GM21360 (cell line): ENCODE data around the gene SYNJ2BP.
"Not testable (repeated sequence)": the region's sequence is repeated elsewhere in the genome, so short reads cannot be mapped to it uniquely, and the experiment has no call there.

Experiments
- ATAC-seq: cut with Tn5 transposase; IDR thresholded peaks from one replicate; pipeline ENCODE4 v1.9.1; 2021; ENCODE audit warnings: mild to moderate bottlenecking, moderate library complexity; ENCODE audit not compliant: unreplicated experiment

Gene SYNJ2BP

GRCh38 chr14:70416725-70417349 is at the start of gene SYNJ2BP:
TSS of gene SYNJ2BP (minus strand) at chr14:70417090. CDS start at chr14:70416963, 127 bp downstream.
- no peak for ATAC-seq

DNA sequence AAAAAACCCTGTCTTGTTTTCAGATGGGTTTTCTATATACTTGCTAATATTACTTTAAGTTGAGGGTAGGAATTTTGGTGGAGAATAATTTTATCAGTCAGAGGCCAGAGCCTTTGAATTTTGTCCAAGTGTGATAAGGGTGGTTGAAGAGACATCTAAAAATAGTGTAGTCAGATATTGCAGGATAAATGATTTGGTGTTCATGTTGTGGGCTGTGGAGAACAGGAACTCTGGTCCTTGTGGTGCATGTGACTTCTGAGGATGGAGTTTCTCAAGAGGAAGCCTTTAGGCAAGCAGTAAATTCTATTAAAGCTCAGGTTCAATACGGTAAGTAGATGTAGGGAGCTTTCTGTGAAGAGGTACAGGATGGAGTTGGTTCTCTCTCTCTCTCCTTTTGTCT is 37.8 kb upstream of the SYNJ2BP start:
- ATAC-seq: no peak

DNA sequence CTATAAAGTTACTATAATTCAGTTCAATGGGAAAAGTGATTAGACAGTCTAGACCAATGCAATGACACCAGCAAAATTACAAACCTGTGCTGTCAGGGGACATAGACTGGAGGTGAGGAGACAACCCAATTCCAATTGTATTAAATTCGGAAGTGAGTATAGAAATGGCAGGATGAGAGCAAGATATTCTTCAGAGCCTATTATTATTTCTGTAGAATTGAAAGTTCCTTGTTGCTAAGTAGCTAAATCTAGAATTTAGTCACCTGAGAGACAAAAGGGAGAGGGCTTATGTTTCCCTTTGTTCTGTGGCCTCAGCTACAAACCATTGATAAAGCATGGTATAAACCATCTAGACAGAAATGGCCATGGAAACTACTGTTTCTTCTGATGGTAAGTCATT is 35.0 kb upstream of the SYNJ2BP start, which contains the start of gene ADAM21:
TSS of gene ADAM21 (plus strand) at position 301 of the 400 bp plus-strand sequence. CDS start 5,326 bp downstream, outside the sequence.
- no peak for ATAC-seq

GRCh38 chr14:70448633-70449340 is 31.9 kb upstream of the SYNJ2BP start:
- no peak for ATAC-seq

DNA sequence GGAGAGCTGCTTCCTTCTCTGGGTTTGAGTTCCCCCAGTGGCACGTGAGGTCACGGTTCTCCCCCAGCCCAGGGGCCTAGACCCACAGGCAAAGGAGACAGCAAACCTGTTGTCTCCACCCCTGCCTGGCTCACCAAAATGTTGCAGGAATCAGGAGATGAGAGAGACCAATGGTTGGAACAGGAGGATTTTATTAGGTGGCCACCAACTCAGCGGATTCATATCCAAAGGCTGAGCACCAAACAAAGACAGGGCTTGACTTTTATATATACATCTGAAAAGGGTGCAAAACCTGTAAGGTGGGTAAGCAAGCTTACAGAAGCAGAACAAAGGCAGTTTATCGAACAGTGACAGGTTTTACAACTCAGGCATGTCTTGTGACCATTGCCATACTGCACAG is 25.9 kb upstream of the SYNJ2BP start:
- ATAC-seq: no peak

- no peak for ATAC-seq
Measured at GRCh38 chr14:70441641-70442040, 24.8 kb upstream of the SYNJ2BP start.

DNA sequence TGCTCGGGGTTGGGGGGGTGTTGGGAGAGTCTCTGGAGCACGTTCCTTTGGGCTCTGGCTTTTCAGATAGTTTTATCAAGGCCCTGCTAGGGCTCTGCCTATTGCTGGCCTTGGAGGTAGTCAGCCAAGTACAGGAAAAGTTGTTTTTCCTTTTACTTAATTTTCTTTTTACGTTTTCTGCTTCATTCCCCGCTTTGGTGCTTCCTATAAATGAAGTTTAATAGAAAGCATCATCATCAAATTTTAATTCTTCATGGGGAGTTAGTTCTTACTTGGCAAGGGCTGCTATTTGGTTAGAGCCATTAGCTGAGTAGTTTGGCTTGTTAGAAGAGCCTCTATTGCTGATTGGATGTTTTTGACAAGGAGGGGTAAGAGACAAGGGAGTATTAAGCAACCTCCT is 20.0 kb upstream of the SYNJ2BP start:
- ATAC-seq: no peak

- ATAC-seq: not testable (repeated sequence)
Measured at GRCh38 chr14:70426555-70426954, 9.7 kb upstream of the SYNJ2BP start.

- ATAC-seq: no peak
Measured at GRCh38 chr14:70425354-70425753, 8.5 kb upstream of the SYNJ2BP start.

DNA sequence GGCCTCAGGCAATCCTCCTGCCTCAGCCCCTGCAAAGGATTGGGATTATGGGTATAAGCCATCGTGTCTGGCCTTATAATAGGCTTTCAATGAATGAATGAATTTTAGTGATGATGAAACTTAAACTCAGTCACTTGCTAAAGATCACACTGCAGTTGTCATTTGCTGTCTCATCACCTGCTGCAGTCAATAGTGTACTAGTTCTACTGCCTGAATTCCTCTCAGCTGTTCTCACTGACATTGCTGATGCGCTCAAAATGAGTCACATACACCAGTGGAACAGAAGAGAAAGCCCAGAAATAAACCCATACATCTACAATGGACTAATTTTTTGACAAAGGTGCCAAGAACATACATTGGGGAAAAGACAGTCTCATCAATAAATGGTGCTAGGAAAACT is 5.6 kb upstream of the SYNJ2BP start:
- ATAC-seq: no peak

DNA sequence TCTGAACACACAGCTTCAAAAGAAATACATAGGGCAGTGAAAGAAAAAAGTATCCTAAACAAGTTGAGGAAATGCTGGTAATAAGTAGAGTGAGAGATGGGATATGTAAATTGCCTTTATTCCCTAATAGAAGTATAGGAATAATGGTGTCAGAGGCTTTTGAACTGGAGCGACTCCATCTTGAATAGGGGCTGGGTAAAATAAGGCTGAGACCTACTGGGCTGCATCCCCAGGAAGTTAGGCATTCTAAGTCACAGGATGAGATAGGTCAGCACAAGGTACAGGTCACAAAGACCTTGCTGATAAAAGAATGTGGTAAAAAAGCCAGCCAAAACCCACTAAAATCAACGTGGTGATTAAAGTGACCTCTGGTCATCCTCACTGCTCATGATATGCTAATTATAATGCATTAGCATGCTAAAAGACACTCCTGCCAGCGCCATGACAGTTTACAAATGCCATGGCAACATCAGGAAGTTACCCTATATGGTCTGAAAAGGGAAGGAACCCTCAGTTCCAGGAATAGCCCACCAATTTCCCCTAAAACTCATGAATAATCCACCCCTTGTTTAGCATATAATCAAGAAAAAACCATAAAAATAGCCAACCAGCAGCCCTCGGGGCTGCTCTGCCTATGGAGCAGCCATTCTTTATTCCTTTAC is 2.5 kb upstream of the SYNJ2BP start:
- ATAC-seq: not testable (repeated sequence)

DNA sequence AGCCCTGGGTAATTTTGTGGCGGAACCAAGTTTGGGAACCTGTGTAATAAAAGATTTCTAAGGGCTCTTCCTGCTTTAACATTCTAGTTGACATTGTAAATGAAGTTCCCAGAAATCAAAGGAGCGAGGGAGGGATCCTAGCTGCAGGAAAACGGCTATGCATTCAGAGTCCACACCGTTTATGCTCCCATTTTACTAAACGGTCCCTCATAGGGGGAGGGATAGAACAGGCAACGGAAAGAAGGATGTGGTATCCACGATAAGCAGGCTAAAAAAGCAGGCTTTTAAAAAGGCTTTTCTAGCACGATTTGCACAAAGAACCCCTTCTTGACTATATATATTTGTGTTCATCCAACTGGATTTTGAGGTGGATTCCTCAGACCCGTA is 559 bp downstream of the SYNJ2BP start:
- ATAC-seq: no peak

- no peak for ATAC-seq
Measured at GRCh38 chr14:70415788-70416187, 1.1 kb downstream of the SYNJ2BP start.

DNA sequence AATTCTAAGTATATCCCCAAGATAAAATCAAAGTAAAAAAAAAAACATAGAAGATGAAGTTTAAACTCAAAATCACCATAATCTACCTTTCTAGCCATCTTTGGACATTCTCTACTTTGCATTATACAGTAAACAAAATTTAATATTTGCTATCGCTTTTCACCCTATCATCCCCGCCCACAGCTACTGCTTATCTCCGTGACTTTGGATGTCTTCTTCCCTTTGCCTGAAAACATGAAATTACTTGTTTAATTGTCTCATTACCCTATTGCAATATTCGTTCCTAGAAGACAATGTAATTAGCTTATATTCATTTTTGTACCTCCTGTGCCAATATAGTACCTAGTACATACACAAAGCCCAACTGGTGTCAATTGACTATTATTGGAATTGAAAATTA is 9.3 kb downstream of the SYNJ2BP start:
- ATAC-seq: no peak

DNA sequence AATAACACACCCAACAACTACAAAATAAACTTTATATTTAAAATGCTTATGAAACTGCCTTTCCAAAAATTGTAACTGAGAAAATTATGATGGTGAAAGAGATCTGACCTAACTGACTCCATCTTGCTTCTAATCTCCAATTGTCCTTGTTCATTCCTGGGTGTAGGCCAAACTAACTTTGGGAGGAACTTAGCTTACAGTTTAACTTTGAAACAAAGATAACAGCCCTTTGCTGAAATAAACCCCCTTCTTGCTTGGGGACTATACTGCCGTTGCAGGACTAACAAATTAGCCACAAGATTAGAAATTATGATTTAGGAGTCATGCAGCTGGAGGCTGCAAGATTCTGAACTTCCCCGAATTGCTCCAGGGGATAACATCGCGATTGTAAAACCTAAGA is 10.7 kb downstream of the SYNJ2BP start:
- not testable (repeated sequence) for ATAC-seq

GRCh38 chr14:70403335-70403734 is 13.6 kb downstream of the SYNJ2BP start:
- not testable (repeated sequence) for ATAC-seq

- ATAC-seq: no peak
Measured at GRCh38 chr14:70401643-70402042, 15.2 kb downstream of the SYNJ2BP start.

DNA sequence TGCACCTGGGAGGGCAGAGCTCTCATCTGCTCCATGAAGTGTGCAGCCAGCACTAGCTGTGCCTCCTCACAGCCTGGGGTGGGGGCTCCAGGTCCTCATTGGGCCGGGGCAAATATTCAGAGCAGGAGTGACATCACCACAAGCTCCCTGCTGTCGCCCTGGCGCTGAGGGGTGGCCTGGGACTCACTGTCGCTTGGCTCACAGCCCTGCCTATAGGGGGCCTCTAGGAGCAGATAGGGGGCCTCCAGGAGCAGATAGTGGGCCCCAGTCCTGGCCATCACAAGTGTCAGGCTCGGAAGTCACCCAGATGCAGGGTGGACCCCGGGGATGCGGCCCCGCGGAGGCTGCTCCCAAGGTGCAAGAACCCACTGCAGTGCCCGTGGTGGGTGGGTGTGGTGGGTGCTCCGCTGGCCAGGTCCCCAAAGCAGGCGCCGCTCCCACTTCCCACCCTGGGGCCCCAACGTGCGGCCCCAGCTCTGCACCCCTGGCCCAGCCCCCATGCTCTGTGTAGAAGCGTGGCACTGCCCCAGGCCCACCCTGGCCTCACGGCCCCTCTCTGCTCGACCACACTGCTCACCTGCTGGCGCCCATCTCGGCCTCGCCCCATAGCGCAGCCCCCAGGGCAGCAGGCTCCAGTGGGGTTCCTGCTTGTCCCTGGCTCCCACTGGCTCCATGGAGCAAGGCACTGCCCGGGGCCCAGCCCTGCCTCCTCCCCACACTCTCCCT is 18.0 kb downstream of the SYNJ2BP start:
- no peak for ATAC-seq

- no peak for ATAC-seq
Measured at GRCh38 chr14:70398280-70398679, 18.6 kb downstream of the SYNJ2BP start.

DNA sequence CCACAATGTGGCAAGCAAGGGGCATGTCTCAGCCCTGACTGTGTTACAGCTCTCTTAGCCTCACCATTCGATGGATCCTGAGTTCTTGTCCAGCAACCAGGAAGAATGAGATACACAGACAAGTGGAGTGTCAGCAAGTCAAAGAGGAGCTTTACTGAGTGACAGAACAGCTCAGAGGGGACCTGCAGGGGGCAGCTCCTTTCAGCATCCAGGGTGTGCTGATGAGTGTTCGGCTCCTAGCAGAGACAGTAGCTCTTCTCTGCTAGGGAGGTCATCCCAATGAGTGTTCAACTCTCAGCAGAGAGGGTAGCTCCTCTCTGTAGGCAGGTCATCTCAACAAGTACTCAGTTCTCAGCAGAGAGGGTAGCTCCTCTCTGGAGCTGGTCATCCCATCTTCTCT is 19.1 kb downstream of the SYNJ2BP start:
- no peak for ATAC-seq

DNA sequence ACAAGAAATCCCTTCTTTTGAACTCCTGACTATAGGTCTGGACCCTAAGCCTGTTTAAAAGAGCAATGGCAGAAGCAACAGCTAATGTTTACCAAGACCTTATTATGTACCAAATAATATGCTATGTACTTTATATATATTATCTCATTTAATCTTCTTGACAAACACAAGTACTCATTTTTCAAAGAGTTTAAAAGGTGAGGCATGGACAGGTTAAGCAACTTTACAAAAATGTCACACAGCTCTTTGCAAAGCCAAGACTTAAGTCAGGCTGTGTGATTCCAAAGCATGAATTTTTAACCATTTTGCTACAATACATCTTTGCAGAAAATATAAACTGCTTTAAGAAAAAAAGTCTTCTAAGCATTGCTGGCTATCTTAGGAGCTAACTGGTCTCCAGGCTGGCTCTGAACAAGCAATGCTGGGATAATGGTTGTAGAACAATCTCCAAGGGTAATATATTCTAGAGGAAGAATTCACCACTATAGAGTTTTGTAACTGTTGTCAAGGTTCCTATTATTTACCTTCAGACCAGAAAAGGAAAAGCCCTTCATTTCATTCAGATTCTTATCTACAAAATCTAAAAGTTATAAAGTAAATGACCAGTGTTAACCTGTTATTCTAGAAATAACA is 22.1 kb downstream of the SYNJ2BP start:
- no peak for ATAC-seq
